ENCODE results near the gene BLTP2. TPM values are rescaled to one million over a fixed set of nuclear protein-coding genes. Genes with fewer than 3 reads are reported as not detected.
"Not testable (repeated sequence)": the region's sequence is repeated elsewhere in the genome, so short reads cannot be mapped to it uniquely, and the experiment has no call there.

BLTP2 gene
- total RNA-seq, 1 donor from 2014 or later, result 83.8 TPM

- DNase-seq, result no peak
These were observed 1.2 kb upstream of the BLTP2 start for GRCh38 chr17:28646039-28646754.

DNA sequence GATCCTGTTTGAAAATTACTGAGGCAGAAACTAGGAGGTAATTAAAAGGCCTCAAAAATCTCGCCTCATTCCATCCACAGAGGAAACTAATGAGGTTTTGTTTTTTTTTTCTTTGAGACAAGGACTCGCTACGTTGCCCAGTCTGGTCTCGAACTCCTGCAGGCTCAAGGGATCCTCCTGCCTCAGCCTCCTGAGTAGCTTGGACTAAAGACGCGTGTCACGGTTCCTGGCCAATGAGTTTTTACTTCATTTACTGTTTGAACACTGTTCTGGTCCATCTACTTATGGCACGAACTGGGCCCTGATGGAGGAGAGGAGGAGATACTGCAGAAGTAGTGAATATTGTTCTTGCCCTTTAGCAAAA, 600 bp upstream of the BLTP2 start:
- no peak for DNase-seq

DNA sequence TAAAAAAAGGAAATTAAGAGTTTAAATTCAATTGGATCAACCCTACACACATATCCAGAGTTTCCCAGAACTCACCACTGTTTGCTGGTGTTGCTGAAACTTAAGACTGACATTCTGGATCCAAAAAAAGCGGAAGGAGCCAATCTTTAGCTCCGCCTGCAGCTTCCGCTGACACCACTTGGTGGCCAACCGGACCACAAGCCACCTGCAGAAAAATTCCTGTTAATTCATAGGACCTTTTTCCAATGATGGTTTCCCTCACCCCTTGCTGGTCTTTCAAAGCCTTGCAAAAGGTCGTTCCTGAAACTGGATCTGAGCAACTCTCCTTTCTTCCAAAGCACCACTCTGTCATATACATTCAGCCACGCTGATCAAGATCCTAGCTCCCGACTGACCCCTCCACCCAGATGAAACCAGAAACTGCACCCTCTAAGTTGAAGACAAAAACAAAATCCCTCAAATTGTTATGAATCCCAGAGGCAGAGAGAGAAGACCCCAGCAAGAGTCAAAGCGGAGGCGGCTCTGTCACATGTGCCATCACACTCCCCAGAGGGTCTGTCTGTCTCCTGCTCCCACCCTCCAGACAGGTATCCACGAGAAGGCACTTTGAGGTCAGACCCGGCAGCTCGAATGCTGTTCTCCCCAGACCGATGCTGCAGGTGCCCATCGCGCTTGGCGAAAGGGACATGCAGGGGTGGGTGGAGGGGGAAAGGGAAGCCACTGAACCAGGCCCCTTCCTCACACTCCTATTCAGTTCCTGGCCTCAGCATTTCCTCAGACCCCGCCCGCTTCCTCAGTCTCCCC, 773 bp downstream of the BLTP2 start:
- no peak for DNase-seq

DNA sequence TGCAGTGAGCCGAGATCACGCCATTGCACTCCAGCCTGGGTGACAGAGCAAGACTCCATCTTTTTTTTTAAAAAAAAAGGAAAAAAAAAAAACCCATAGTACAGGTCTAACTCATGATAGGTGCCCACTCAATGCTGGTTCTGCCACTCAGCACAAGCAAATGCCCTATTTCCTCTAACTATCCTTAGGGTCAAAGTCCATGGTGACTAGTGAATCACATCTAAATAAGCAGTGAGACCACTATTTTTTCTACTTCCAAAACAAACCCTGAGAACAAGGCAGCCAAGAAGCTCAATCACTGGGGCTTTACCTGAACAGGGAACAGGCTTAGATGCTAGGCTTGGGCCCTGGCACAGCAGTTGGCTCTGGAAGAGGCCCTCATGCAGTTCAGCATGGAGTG, 3.4 kb downstream of the BLTP2 start:
- DNase-seq, result no peak

- no peak for DNase-seq
These were observed 9.5 kb downstream of the BLTP2 start for GRCh38 chr17:28635506-28635905.

DNA sequence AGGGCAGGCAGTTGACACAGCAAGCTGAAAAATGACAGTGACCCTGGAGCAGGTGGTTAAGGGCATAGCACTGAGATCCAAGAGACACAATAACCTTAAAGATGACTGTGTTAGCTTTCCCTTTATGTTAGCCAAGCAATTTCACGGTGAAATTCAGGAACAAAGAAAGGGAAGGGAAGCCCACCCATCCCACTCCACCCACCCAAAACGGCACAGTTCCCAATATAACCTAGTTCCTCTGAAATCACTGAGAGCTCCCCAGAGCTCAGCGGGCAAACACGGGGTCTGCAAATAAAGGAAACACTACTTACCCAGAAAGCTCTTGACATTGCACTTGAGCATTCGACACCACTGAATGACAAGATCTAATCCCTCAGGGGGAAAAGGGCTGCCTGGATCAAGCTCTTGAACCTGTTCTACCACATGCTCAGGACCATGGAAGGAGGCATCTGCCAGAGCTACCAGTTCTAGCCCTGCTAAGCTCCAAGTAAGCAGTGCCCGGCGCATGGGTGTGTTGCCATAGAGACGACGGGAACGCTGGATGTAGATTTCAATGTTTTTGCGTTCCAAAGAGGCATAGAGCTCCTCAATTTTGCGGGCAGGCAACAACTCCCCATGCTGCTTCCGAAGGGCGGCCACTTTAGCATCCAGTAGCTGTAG, 10.6 kb downstream of the BLTP2 start:
- DNase-seq, result no peak

GRCh38 chr17:28626818-28627217, 18.1 kb downstream of the BLTP2 start:
- DNase-seq, result no peak

DNA sequence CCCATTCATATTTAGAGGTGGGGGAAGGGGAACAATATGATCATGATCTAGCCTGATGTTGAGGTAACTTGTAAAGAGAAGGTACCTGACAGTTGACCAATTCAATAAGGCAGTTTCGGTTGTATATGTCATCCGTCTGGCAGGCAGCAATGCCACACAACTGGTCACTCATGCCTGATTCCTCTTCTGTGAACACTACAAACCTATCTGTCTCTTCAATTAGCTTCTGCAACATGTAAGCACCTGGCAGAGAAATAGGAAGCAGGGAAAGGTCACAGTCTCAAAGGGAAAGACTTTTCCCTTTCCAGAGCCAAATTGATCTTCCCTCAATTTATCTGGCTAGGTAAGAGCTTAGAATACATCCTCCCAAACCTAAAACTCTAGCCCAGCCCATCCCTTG, 20.8 kb downstream of the BLTP2 start:
- DNase-seq, result no peak

GRCh38 chr17:28623696-28624095, 21.3 kb downstream of the BLTP2 start:
- no peak for DNase-seq

DNA sequence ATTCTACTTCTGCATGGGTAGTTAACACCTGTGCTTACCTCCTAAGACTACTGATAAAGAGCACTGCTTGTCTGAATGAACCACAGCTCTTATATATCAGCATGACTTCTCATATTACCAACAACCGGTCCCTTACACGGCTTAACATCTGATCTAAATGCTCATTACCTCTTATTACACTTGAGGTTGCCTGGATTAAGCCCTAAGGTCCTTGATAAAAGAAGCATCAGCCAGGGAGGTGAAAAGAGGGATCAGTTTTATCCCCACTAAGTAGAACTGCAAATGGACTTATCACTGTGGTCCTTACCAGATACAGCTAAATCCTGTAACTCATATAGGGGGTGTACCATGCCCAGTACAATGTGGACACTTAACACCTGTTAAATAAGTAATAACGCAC, 22.8 kb downstream of the BLTP2 start:
- no peak for DNase-seq

DNA sequence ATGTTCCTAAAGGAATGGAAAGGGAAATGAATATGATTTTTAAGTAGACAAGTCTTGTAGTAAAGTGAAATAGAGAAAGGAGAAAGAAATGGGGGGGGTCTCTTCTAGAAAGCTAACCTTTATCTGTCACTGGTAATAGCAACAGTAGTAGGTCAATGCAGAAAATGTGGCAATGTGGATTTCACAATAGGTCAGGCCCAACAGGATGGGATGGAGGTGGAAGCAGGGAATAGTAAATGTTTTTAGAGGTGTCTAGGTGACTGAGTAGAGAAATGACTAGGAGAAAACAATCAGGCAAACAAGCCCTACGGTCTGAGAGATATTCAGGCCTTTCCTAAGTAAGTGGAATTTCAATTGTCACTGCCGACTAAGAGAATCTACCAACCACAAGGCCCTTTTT, 24.9 kb downstream of the BLTP2 start:
- DNase-seq, result no peak

DNA sequence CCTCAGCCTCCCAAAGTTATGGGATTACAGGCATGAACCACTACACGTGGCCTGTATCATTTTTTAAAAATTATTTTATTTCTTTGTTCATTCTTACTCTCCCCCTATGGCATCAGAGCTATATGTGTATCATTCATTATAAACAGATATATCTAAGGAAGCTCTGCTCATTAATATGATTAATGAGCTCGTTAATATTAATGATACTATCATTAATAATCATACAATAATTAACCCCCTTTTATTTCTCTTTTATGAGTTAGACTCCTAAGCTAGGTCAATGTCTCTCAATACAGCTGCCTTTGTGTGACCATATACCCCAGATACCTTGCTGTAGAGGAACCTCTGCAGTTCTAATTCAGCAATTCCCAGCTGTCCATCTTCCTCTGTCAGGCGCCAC, 26.5 kb downstream of the BLTP2 start:
- no peak for DNase-seq

DNA sequence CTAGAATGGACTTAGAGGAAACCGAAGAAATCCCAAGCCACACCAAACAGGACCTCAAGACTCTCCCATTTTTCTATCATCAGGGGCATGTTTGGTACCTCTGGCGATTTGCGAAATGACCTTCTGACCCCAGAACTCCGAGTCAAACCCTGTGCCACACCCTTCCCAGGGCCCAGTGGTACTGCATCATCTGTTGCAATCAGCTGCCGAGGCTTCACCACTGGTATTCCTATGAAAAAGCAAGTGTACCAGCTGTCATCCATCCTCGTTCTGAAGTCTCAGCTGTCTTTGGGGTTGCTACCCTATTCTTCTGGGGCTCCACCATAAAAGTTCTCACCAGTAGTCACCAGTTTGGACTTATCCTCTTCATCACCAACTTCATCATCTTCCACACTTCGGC, 28.7 kb downstream of the BLTP2 start:
- DNase-seq, result no peak

- no peak for DNase-seq
These were observed 29.6 kb downstream of the BLTP2 start for GRCh38 chr17:28615260-28615940.

GRCh38 chr17:28613931-28614381, 31.0 kb downstream of the BLTP2 start, which contains the start of gene RSKR:
RSKR (minus strand) TSS chr17:28614185; CDS start chr17:28614161, 24 bp downstream.
- DNase-seq, result peak; percentile 70

- DNase-seq, result no peak
These were observed 31.8 kb downstream of the BLTP2 start for GRCh38 chr17:28612936-28613872.

DNA sequence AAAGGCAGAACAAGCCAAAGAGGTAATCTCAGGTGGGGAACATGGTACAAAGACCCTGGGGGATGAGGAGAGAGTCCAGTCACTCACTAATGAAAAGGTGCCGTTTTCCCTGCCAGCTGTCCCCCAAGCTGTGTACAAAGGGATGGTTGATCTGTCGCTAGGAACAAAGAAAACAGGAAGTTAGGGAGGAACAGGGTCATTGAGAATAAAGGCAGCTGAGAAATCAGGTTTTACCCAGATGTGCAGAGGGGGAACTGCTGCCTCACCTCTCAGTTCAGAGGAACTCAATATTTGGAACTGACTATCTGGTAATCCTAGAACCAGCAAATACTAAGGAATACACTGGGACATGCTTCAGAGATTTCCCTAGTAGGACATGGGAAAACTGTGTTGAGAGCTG, 32.4 kb downstream of the BLTP2 start:
- no peak for DNase-seq

- no peak for DNase-seq
These were observed 34.6 kb downstream of the BLTP2 start for GRCh38 chr17:28610376-28610775.

GRCh38 chr17:28604031-28604430, 40.9 kb downstream of the BLTP2 start:
- not testable (repeated sequence) for DNase-seq

- peak; percentile 63 for DNase-seq
These were observed 45.4 kb downstream of the BLTP2 start for GRCh38 chr17:28599311-28600184.
